Measurements from ENCODE around the gene PNPLA4. TPM values are rescaled to one million over a fixed set of nuclear protein-coding genes. Genes with fewer than 3 reads are reported as not detected.

PNPLA4 gene
- total and polyA plus RNA-seq, 2 experiments from 2014 or later: 19.4 to 20.0 TPM

DNA sequence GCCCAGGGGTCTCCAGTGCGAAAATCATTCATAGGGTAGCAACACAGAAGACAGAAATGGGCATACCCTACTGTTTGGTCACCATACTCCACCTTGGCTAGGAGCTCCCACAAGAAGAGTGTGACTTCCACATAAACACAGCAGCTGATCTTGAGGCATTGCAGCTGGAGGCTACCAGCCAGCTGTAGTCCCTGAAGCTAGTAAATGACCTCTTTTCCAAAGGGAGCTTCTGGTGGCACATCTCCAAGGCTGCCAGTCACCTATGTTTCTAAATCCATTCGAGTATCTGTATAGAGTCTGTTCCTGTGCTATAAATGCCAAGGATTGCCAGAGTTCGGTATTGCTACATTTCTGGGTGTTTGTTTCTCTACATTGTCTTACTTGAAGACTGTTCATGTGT lies 21.3 kb upstream of the PNPLA4 start:
- Histone ChIP-seq H3K27me3 (ENCODE audit: insufficient read depth) (no peaks in the 10 kb centered on the region), H3K4me2 (no peak overlapping the region), H3K4me3 (no peak overlapping the region), H2AFZ (no peak overlapping the region), H3K79me2 (replicated peaks; ENCODE audit: insufficient read depth) (no peaks in the 10 kb centered on the region), H3F3A (replicated peaks; ENCODE audit: low read depth) (no peaks in the 10 kb centered on the region), H3K27ac (ENCODE audit: low read depth) (no peak overlapping the region), H3K9me2 (ENCODE audit: insufficient read depth) (no peaks in the 10 kb centered on the region), H3K36me3 (ENCODE audit: insufficient read depth) (no peaks in the 10 kb centered on the region), H3K4me1 (ENCODE audit: insufficient read depth) (no peaks in the 10 kb centered on the region), H4K20me1 (replicated peaks; ENCODE audit: insufficient read depth) (no peaks in the 10 kb centered on the region)
- ATAC-seq (no peak), DNase-seq (ENCODE audit: low spot score) (no peak)
- TF ChIP-seq JUNB (IDR thresholded peaks at IDR 0.05; ENCODE audit: unreplicated experiment) (no peak), NANOG (IDR thresholded peaks at IDR 0.05; ENCODE audit: borderline replicate concordance) (no peak), ZNF114 (CRISPR knock-in tag; IDR thresholded peaks at IDR 0.05) (no peak), ZNF462 (CRISPR knock-in tag; IDR thresholded peaks at IDR 0.05) (no peak), EZH2 (IDR thresholded peaks at IDR 0.05; ENCODE audit: low read depth, unreplicated experiment) (no peak), EZH2phosphoT487 (IDR thresholded peaks at IDR 0.05; ENCODE audit: unreplicated experiment) (no peak), STAT1 (IDR thresholded peaks at IDR 0.05; ENCODE audit: unreplicated experiment) (no peak), POLR2AphosphoS5 (IDR thresholded peaks at IDR 0.05; ENCODE audit: low read depth) (no peak), ZNF331 (CRISPR knock-in tag; IDR thresholded peaks at IDR 0.05; ENCODE audit: low read depth) (no peak), CREB1 (CRISPR knock-in tag; IDR thresholded peaks at IDR 0.05; ENCODE audit: low read depth) (no peak)
- TF ChIP-seq, protein P1, sequence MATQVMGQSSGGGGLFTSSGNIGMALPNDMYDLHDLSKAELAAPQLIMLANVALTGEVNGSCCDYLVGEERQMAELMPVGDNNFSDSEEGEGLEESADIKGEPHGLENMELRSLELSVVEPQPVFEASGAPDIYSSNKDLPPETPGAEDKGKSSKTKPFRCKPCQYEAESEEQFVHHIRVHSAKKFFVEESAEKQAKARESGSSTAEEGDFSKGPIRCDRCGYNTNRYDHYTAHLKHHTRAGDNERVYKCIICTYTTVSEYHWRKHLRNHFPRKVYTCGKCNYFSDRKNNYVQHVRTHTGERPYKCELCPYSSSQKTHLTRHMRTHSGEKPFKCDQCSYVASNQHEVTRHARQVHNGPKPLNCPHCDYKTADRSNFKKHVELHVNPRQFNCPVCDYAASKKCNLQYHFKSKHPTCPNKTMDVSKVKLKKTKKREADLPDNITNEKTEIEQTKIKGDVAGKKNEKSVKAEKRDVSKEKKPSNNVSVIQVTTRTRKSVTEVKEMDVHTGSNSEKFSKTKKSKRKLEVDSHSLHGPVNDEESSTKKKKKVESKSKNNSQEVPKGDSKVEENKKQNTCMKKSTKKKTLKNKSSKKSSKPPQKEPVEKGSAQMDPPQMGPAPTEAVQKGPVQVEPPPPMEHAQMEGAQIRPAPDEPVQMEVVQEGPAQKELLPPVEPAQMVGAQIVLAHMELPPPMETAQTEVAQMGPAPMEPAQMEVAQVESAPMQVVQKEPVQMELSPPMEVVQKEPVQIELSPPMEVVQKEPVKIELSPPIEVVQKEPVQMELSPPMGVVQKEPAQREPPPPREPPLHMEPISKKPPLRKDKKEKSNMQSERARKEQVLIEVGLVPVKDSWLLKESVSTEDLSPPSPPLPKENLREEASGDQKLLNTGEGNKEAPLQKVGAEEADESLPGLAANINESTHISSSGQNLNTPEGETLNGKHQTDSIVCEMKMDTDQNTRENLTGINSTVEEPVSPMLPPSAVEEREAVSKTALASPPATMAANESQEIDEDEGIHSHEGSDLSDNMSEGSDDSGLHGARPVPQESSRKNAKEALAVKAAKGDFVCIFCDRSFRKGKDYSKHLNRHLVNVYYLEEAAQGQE (IDR thresholded peaks at IDR 0.05; ENCODE audit: unreplicated experiment): no peak
- TF ChIP-seq, protein P2, sequence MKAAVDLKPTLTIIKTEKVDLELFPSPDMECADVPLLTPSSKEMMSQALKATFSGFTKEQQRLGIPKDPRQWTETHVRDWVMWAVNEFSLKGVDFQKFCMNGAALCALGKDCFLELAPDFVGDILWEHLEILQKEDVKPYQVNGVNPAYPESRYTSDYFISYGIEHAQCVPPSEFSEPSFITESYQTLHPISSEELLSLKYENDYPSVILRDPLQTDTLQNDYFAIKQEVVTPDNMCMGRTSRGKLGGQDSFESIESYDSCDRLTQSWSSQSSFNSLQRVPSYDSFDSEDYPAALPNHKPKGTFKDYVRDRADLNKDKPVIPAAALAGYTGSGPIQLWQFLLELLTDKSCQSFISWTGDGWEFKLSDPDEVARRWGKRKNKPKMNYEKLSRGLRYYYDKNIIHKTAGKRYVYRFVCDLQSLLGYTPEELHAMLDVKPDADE (IDR thresholded peaks at IDR 0.05): no peak
- TF ChIP-seq, protein P3, sequence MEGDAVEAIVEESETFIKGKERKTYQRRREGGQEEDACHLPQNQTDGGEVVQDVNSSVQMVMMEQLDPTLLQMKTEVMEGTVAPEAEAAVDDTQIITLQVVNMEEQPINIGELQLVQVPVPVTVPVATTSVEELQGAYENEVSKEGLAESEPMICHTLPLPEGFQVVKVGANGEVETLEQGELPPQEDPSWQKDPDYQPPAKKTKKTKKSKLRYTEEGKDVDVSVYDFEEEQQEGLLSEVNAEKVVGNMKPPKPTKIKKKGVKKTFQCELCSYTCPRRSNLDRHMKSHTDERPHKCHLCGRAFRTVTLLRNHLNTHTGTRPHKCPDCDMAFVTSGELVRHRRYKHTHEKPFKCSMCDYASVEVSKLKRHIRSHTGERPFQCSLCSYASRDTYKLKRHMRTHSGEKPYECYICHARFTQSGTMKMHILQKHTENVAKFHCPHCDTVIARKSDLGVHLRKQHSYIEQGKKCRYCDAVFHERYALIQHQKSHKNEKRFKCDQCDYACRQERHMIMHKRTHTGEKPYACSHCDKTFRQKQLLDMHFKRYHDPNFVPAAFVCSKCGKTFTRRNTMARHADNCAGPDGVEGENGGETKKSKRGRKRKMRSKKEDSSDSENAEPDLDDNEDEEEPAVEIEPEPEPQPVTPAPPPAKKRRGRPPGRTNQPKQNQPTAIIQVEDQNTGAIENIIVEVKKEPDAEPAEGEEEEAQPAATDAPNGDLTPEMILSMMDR (conservative IDR thresholded peaks at IDR 0.05; ENCODE audit: low read depth in 2 of 2): no peak
- no peak overlapping the region for H3K4me3 Mint-ChIP-seq
- H3K27ac Mint-ChIP-seq: no peak overlapping the region
- H3K36me3 Mint-ChIP-seq (ENCODE audit: low read depth): no peaks in the 10 kb centered on the region
- H3K27me3 Mint-ChIP-seq (ENCODE audit: insufficient read depth, low read depth, poor library complexity): no peaks in the 10 kb centered on the region
- H3K4me1 Mint-ChIP-seq: peaks cover 9% of the 10 kb centered on the region; the same call in 2 of the 3 replicates
- no peaks in the 10 kb centered on the region for H3K9me3 Mint-ChIP-seq

All from GM23338 (cell line).